GM19395 (cell line): ENCODE data around the gene GOLGA8S.
"Not testable (repeated sequence)": the region's sequence is repeated elsewhere in the genome, so short reads cannot be mapped to it uniquely, and the experiment has no call there.

Experiments
- ATAC-seq: cut with Tn5 transposase; IDR thresholded peaks from one replicate; pipeline ENCODE4 v1.9.1; 2021; ENCODE audit warnings: mild to moderate bottlenecking, moderate library complexity; ENCODE audit not compliant: unreplicated experiment

Gene GOLGA8S, protein sequence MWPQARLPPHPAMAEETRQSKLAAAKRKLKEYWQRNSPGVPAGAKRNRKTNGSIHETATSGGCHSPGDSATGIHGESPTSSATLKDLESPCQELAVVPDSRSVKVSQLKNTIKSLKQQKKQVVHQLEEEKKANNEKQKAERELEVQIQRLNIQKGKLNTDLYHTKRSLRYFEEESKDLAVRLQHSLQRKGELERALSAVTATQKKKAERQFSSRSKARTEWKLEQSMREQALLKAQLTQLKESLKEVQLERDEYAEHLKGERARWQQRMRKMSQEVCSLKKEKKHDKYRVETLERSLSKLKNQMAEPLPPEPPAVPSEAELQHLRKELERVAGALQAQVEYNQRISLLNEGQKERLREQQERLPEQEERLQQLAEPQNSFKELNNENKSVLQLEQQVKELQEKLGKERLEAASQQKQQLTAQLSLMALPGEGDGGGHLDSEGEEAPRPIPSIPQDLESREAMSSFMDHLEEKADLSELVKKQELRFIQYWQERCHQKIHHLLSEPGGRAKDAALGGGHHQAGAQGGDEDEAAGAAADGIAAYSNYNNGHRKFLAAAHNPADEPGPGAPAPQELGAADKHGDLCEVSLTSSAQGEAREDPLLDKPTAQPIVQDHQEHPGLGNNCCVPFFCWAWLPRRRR

GRCh38 chr15:23354448-23354847 is at the start of gene GOLGA8S:
TSS of gene GOLGA8S (plus strand) at chr15:23354748. CDS start at chr15:23354810, 62 bp downstream.
- not testable (repeated sequence) for ATAC-seq

- ATAC-seq: not testable (repeated sequence)
Observed at GRCh38 chr15:23304805-23305204, 49.7 kb upstream of the GOLGA8S start.

DNA sequence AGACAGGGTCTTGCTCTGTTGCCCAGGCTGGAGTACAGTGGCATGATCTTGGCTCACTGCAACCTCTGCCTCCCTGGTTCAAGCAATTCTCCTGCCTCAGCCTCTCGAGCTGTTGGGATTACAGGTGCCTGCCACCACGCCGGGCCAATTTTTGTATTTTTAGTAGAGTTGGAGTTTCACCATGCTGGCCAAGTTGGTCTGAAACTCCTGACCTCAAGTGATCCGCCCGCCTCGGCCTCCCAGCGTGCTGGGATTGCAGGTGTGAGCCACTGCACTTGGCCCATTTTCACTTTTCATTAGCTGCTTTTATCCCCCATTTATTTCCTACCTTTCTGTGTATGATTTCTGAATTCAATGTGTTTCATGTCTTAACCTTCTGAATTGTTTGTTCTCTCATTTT is 48.6 kb upstream of the GOLGA8S start:
- not testable (repeated sequence) for ATAC-seq

- not testable (repeated sequence) for ATAC-seq
Observed at GRCh38 chr15:23311233-23311632, 43.3 kb upstream of the GOLGA8S start.

DNA sequence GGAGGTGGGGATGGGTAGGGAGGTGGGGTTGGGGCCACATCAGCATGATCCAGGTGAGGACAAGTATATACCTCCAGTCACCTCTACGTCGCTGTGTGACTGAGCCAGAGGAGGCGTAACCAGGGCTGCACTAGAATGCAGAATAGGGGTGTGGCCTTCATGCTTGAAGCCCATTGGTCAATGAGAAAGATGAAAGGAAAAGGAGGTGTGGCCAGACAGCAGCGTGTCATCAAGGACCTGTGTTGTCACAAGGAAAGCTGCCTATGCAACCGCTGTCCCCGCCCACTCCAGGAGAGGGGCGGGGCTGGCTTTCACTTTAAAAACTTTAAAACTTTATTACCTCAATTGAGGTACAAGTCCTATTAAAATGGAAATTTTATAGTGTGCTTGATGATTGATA is 20.5 kb upstream of the GOLGA8S start, which contains the start of gene GOLGA6L26:
GOLGA6L26 (minus strand) TSS at position 101 of the 400 bp plus-strand sequence; CDS start at position 40, 61 bp downstream.
- ATAC-seq: not testable (repeated sequence)

- not testable (repeated sequence) for ATAC-seq
Observed at GRCh38 chr15:23362622-23363021, 8.1 kb downstream of the GOLGA8S start.

DNA sequence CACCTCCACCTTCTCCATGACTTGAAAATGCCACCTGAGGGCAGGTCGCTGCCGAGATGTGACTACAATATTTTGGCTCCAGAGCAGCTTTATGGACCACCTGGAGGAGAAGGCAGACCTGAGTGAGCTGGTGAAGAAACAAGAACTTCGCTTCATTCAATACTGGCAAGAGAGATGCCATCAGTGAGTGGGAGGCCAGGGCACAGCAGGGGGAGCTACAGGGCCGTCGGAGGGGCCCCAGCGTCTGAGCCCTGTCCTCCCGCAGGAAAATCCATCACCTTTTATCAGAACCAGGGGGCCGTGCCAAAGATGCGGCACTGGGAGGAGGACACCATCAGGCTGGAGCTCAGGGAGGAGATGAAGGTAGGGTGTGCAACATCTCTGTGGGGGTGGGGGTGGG is 9.7 kb downstream of the GOLGA8S start:
- not testable (repeated sequence) for ATAC-seq

GRCh38 chr15:23370578-23370977 is 16.0 kb downstream of the GOLGA8S start:
- ATAC-seq: no peak

GRCh38 chr15:23371134-23371533 is 16.6 kb downstream of the GOLGA8S start:
- ATAC-seq: not testable (repeated sequence)

DNA sequence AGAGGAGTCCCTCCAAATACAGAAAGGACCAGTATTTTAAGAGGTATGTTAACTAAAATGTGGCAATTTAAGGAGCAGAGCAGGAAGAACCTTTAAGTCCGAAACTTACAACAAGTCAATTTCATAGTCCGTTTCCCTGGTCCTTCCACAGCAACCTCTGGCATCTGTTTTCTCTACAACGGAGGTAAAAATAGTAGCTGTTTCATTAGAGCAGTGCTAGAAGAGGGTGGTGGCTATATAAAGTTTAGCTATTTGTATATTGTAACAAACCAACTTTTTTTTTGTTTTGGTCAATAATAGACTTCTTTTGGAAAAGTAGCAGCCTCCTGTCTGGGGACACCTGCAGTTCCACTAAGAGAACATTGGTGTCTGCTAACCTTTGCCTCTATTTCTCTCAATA is 17.3 kb downstream of the GOLGA8S start:
- not testable (repeated sequence) for ATAC-seq

DNA sequence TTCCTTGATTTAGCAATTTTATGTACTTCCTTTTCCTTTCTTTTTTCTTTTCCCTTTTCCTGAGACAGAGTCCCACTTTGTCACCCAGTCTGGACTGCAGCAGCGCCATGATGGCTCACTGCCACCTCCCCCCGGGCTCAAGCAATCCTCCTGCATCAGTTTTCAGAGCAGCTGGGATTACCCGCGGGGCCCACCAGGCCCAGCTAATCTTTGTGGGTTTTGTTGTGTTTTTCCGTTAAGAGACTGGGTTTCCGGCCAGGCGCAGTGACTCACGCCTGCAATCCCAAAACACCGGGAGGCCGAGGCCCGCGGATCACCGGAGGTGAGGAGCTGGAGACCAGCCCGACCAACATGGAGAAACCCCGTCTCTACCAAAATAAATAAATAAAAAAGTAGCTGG is 17.7 kb downstream of the GOLGA8S start:
- ATAC-seq: no peak

DNA sequence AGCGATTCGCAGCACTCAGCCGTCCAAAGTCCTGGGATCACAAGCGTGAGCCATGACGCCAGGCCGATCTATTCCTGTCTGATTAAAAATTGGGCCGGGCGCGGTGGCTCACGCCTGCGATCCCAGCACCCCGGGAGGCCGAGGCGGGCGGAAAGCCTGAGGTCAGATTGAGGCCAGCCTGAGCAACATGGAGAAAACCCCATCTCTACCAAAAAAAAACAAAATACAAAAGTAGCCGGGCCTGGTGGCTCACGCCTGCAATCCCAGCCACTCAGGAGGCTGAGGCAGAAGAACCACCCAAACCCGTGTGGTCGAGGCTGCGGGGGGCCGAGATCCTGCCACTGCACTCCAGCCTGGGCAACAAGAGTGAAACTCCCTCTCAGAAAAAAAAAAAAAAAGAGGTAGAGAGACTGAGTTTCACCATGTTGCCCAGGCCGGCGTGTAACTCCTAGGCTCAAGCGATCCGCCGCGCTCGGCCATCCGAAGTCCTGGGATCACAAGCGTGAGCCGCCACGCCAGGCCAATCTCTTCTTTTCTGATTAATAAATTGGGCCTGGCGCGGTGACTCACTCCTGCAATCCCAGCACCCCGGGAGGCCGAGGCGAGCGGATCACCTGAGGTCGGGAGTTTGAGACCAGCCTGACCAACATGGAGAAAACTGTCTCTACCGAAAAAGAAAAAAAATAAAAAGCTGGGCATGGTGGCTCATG is 18.5 kb downstream of the GOLGA8S start:
- not testable (repeated sequence) for ATAC-seq

DNA sequence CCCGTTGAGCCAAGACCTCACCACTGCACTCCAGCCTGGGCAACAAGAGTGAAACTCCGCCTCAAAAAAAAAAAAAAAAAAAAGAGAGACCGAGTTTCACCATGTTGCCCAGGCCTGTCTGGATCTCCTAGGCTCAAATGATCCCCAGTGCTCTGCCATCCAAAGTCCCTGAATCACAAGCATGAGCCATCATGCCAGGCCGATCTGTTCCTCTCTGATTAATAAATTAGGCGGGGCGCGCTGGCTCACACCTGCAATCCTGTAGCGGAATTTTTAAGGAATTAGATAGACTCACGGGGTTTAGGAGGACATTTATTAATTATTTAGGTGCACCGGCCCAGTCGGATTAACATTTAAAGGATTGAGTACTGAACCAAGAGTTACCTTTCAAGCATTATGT is 19.7 kb downstream of the GOLGA8S start:
- ATAC-seq: not testable (repeated sequence)

DNA sequence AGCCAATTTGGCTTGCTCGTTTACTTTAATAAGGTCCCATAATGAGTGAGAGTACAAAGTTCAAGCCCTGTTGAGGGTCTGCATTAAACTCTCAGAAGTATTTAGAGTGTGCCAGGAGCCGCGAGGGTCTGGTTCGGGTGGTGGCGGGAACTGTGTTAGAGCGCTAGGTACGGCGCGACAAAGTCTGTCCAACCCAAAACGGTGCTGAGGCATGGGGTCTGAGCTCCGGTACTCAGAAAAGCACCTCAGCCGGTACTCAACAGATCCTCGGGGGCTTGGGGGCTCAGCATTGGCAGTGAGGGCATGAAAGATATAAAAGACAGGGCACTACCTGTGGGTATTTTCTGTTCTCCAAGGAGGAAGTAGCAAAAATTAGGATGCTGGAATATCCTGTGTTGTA is 24.4 kb downstream of the GOLGA8S start:
- ATAC-seq: not testable (repeated sequence)

GRCh38 chr15:23380700-23381099 is 26.2 kb downstream of the GOLGA8S start:
- ATAC-seq: not testable (repeated sequence)

DNA sequence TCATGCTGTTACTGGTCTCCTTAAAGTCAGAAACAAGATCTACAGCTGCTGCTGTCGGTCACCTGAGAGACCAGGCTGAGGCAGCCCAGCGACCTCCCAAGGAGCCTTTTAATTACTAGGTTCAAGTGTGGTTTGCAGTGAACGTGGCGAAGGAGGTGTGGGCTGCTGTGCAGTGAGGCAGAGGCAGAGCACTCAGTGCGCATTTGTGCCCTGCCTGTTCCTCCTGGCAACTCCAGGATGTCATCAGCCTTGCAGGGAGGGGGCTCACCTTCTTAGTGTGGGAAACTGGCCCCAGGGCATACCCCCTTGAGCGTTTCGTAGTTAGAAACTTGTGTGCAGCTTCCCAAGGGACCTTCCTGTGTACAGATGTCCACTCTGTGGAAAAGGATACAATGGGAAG is 26.6 kb downstream of the GOLGA8S start:
- not testable (repeated sequence) for ATAC-seq

GRCh38 chr15:23384371-23384770 is 29.8 kb downstream of the GOLGA8S start:
- ATAC-seq: no peak

- ATAC-seq: no peak
Observed at GRCh38 chr15:23385886-23386430, 31.4 kb downstream of the GOLGA8S start.

GRCh38 chr15:23387621-23388190 is 33.2 kb downstream of the GOLGA8S start:
- no peak for ATAC-seq

DNA sequence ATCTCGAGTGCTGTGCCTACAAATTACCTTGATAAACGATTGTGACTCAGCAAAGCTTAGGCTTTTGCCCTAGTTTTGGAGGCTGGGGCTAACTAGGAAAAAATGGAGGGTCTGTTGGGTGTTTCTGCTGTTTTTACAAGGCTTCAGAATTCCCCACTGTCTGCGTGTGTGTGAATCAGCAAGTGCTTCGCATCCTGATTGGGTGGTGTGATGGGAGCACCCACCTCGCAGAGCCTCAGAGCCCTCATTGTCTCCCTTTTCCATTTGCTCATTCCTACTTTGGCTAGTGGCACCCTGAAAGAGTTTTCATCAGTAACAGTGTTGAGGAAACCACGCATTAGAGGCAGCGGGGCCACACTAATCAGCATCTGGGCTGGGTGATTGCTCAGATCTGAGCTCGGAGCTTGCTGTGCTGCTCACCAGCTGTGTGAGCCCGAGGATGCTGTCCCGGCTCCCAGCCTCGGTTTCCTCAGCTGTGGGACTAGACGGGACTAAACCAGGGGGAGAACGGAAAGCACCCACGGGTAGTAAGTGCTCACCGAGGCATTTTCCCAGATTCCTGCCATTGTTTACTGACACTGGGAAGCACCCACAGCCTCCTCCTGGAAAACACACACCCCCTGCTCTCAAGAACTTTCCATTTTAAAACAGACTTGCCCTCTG is 40.6 kb downstream of the GOLGA8S start:
- ATAC-seq: no peak
